GM19239 (cell line): ENCODE results near the gene MEI1.
"Not testable (repeated sequence)": the region's sequence is repeated elsewhere in the genome, so short reads cannot be mapped to it uniquely, and the experiment has no call there.

Experiments used
- DNase-seq: peaks from one replicate; pipeline ENCODE4 v3.0.0; 2011; ENCODE audit warnings: low spot score; ENCODE audit not compliant: insufficient read length
- FAIRE-seq: peaks from 2 replicates; lab custom pipeline; 2011; peaks lifted over from hg19 to GRCh38; lab: Jason Lieb, UNC

MEI1 gene

DNA sequence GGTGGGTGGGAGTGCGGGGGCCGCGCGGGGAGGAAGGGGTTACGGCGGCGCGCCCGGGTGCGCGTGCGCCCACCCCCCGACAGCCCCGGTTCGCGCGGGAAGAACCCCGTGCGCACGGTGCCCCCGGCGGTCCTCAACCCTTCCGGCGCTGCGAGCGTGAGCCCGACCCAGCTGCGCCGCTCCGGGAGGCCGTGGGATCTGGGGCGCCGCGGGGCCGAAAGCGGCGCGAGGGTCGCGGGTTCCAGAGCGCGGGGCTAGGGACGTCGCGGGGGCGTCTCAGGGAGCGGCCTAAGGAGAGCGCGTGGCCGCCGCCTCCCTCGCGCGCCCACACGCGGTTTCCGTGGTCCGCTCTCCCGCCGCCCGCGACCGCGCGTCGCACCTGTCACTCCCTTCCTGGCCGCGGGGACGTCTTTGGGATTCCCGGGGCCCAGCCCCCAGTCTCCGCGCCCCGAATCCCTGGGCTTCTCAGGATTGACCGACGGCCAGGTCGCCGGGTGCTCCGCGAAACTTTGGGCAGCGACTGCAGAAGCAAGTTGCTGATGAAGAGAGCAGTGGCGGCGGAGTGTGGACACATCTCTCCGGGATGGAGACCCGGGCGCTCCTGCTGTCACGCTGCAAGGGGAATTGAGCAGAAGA, 134.2 kb downstream of the MEI1 start:
- FAIRE-seq, result peak; percentile 55
- DNase-seq, result no peak

DNA sequence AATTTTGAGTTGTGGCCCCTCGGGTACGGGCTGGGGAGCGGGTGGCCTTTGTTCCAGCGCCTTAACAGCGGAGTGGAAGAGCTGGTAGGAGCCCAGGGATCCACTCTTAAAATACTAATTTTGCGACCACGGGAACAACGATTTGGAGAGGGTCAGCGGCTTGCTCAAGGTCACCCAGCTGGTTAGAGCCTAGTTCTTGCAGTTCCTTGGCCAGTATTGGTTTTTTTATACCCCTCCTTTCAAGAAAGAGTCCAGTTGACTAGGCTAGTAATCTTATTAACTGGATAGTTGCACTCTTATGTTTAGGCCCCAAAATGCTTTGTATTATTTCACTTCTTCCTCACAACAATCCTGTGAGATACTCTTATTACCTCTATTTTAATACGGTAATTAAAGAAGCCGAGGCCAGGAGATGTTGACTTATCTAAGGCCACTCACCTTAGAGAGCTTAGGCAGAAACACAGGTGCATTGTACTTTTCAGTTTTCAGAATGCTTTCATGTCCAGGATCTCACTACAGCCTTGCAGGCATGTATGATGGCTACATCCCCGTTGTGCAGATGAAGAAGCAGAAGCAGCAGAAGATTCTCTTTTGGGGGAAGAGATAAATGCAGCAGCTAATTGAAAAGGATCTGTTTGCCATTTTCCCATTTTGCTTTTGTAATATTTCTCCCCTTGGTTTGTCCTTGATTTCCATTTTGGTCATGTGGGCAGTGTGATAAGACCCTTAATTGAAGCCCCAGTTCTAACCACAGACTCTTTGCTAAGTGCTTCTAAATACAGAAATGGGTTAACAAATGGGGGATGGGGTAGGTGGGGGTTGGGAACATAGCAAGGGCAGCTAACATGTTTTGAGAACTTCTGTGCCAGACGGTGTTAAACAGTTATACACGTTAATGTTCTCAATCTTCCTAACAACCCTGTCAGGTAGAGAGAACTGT, 135.0 kb downstream of the MEI1 start:
- DNase-seq (no peak), FAIRE-seq (no peak)

DNA sequence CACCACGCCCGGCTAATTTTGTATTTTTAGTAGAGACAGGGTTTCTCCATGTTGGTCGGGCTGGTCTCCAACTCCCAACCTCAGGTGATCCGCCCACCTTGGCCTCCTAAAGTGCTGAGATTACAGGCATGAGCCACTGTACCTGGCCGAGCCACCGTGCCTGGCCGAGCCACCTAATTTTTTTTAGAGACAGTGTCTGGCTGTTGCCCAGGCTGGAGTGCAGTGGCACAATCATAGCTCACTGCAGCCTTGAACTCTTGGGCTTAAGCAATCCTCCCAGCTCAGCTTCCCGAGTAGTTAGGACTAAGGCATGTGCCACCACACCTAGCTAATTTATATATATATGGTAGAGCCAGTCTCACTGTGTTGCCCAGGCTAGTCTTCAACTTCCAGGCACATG, 136.2 kb downstream of the MEI1 start:
- DNase-seq, FAIRE-seq: not testable (repeated sequence)

DNA sequence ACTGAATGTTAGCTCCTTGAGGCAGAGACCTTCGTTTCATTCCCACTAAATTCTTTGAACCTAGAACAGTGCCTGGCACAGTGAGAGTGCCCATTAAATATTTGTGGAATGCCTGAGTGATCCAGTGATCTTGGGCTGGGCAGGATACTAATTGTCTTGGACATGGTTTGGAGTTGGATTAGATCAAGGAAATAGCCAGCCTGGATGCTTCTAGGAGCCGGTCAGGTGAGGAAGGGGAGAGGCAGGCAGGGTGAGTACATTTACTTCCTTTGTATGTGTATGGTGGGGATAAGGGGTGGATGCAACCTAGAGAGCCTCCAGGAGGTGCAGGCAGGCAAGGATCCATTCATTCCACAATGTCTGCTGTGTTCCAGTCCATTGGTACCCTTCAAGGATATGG, 137.2 kb downstream of the MEI1 start:
- FAIRE-seq (no peak), DNase-seq (no peak)

DNA sequence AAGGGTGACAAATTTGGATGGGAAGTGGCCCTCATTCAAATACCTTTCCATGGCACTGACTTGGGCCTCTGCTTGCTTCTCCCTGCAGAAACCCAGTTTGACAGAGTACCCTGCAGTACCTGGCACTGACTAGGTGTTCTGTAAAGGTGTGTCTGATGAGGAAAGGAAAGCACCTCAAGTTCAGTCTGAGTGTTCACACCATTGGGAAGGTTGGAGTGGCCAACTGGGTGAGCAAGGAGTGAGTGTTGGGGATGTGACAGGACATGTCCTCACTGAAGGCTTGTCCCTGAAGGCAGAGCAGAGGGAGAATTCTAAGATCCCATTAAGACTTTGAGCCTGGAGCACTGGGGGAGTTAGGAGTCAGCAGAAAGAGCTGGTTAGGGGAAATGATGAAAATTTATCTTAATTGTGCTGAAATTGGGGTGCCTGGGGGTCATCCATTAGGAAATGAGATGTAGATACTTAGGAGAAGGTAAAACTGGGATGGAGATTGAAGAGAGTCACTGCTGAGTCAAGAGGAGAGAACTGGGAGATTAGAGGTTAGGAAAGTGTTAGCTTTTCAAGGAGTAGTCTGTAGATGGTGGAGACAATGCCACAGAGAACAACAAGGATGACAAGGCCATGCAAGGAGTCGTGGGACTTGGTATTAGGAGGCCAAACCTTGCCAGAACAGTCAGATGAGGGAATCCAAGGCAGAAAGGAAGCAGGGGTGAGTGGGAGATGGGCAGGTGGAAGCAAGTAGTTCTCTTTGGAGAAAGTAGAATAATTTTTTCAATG, 139.7 kb downstream of the MEI1 start:
- DNase-seq (no peak), FAIRE-seq (no peak)

DNA sequence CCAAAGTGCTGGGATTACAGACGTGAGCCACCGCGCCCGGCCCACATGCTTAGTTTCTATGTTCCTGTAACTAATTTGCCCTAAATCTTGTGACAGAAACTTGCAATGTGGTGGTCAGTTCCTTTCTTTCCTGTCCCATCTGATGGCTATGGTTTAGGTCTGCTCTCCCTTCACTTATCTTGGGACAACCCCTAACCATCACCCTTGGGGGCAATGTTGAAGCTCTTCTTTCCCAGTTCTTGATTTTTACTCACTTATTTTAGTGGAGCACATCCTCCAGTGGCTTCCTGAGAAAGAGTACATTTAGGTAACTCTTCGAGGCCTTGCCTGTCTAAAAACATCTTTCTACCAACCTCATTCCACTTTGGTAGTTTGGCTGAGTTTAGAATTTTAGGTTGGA, 140.9 kb downstream of the MEI1 start:
- FAIRE-seq (no peak), DNase-seq (no peak)

DNA sequence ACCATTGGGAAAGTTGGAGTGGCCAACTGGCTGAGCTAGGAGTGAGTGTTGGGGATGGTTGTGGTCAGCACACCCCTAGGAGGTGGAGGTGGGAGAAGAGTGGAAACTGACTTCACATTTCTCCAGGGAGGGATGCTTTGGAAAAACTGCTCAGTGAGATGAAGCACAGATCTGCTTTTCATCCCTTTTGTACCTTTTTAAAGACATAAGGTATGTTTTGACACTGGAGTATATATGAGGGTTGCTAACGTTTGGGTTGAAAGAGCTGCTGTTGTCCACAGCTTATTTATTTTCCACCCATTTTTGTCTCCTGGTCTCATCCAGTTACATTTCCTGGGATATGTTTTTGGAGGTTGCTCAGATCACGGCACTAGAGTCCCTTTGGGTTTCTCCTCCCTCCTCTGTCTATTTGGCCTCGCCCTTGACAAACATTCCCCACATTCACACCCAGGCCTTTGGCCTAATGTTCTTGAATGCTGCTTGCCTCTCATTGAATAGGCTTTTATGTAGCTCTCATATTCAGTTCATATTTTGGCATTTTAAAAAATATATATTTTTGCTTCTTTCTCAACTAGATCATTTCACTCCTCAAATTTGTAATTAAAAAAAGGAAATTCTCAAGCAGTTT, 141.9 kb downstream of the MEI1 start:
- FAIRE-seq (no peak), DNase-seq (no peak)

DNA sequence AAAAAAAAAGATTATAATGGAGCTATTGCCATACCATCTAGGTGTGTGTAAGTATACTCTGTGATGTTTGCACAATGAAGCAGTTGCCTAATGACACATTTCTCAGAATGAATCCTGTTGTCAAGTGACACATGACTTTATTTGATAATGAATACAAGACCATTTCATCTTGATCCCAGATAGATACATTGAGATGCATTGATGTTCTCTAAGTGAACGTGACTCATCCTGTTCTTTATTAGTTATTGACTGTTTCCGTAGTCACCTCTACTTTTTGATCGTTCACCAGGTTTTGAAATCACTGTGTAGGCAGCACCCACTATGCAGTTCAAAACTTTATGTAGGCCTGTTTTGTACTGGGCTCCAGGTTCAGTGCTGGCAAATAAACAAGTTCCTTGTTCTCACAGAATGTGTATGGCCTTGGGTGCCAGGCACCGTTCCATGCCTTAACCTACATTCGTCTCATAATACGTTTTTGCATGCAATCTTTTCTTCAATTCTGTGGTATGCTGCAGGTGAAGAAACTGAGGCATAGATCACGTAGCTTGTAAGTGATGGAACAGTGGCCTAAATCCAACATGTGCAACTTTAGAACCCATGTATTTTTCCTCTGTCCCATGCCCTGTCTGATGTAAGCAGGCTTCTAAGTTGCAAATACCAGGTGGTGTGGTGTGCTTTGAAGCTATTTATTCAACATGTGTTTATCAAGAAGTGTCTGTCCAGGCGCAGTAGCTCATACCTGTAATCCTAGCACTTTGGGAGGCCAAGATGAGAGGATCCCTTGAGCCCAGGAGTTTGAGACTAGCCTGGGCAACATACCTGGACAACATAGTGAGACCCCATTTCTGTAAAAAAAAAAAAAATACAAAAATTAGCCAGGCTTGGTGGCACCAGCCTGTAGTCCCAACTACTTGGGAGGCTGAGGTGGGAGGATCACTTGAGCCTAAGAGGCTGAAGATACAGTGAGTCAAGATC, 144.0 kb downstream of the MEI1 start:
- no peak for DNase-seq
- FAIRE-seq, result no peak

DNA sequence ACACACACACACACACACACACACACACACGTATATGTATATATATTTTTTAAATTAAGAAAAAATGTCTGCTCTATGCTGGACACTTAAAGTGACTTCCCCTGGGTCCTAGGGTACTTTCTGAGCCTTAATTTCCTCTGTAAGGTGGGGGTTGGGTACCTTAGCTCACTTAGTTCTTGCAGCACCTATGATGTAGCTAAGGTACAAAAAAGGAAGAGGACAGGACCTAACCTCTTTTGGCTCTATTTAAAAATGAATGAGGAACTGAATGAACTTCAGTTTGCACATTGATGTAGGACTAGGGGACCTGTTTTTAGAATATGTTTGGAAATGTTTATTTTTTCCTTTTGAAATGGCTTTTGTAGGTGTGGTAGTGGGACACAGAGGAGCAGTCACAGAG, 144.7 kb downstream of the MEI1 start:
- FAIRE-seq, result no peak
- no peak for DNase-seq

DNA sequence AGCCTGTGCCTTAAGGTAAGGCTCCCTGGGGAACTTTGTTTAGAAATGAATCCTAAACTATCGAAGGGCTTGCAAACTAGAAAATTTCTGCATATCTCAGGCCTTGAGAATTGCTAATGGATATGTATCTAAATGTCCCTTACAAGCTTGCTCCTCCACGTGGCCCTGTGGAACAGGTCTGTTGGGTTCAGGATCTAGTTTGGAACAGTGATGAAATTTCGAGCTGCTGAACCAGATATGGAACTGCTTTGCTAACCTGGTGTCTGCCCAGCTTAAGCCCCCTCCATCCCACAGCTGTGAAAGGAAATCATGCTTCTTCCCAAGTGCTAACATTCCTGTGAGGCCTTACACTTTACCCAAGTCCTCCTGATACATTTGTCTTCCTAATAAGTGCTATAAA, 145.2 kb downstream of the MEI1 start:
- DNase-seq, result no peak

DNA sequence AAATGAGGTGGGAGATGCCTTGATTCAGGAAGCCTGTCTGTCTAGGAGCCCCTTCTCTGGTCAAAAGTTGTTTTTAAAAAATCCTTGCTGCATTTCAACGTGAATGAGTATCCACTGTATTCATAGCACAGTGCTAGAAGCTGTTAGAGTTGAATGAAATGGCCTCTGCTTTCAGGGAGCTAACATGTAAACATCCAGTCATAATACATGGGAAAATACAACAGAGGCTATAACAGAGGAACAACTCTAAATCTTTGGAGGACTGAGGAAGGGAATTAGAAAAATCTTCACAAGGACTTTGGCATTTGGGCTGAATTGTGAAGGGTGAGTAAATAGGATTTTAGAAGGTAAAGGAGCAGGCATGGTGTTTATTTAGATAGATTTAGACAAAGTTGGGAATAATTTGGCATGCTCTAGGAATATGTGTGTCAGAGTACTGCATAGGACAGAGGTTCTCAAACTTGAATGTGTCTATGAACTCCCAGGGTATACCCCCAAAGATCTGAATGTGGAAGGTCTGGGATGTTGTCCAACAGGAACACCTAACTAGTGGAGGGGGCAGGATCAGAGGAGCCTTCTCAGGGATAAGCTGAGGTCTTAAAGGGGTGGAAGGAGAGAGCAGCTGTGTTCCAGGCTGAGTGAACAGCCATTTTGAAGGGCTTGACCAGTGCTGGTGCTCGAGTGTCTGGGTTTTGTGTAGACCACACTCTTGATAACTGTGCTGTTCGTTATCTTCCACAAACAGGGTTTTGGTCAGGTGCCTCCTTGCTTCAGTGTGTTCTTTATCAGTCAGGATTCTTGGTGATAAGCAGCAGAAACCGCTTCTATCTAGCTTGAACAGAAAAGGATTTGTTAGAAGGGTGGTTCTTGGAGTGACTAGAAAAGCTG, 146.3 kb downstream of the MEI1 start:
- DNase-seq, result no peak
- no peak for FAIRE-seq

More for the DNA sequence above, 145.2 kb downstream of the MEI1 start:
- FAIRE-seq, result no peak

DNA sequence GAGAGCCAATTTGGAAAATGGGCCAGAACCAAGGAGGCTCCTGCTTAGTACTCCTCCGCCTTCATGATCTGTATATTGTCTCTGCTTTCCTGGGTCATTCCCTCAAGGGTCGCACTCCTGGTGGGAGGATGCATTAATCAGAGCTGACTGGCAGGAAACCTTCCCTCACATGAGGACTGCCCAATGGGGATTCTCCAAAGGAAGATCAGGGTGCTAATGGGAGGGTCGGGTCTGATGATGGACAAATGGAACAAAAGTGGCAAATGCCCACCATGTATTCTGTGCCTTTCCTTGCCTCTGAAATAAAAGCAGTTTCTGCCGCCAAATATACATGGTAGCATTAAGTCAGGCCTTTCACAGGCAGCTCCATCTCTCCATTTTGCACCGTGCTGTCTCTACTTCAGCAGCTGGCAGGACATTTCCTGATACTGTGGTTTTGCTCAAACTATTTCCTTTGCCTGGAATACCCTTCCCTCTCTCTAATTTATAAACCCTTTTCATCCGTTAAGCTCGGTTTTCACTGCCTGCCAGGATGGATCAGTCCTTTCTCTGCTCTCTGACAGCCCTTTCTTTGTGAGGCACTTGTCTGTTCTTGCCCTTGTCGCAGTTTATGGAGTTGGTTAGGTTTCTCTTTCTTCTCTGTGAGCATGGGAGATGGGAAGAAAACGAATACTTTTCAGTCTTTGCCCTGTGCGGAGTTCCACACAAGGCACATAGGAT, 147.1 kb downstream of the MEI1 start:
- DNase-seq (no peak), FAIRE-seq (no peak)

DNA sequence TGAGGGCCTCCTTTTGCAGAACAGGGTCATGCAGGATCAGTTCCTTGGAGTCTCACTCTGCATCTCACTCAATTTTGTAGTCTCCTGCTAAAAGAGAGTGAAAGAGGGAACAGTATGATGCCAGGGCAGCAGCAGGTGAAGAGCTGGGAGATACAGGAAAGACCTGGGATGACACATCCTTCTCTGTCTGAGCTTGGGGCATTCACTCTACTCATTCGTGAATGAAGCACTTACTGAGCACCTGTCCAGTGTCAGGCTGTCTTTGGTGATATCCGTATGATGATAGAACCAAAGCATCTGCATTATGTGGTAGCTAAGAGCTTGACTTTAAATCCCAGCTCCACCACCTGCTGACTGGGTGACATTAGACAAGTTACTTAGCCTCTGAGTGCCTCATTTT, 148.0 kb downstream of the MEI1 start:
- FAIRE-seq (peak; percentile 69), DNase-seq (no peak)

DNA sequence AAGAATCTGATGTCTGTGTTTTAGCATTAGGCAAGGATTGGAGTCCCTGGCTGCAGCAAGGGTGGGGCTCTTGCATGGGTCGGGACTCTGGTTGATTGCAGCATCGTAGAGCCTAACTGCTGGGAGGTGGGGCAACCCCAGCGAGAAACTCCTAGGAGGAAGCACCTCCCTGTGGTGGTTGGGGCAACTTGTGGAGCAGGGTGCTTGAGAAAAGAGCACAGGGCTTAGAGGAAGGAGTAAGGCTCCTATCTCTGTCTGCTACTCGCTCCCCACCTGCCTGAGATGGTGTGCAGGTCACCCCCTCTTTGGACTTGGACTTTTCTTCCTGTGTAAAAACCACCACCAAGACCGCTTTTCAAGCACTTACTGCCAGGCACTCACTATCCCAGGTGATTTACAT, 149.2 kb downstream of the MEI1 start:
- FAIRE-seq (peak; percentile 79), DNase-seq (no peak)
